ENCODE data around the gene CHL1. TPM values are rescaled to one million over a fixed set of nuclear protein-coding genes. Genes with fewer than 3 reads are reported as not detected.

The CHL1 gene
- total RNA-seq, 4 donors from 2014 or later: 1.6 to 61.1 (median 5.3) TPM

DNA sequence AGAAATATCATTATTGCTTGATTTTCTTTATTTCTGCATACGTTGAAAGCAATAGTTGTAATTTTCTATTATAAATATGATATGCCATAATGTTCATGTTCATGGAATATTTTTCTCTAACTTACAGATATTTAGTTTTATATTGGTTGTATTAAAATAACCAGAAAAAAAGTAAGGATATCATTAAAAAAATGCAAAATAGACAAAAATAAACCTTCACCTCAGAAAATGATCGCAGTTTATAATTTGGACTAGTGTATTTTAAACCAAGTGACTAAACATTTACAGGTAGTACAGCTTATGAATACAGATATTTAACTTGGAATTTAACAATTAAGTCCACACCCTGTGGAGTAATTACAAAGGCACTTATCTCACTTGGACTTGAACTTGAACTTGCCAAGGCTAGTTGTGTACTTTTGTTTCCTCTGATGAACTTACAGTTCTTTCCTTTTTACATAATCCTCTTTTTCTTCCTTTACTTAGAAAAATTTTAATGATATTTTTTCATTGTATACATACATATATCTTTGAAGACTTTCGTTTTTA lies 156.7 kb downstream of the CHL1 start:
- TF ChIP-seq POLR2A (IDR thresholded peaks at IDR 0.05): no peak
- TF ChIP-seq, protein P1, sequence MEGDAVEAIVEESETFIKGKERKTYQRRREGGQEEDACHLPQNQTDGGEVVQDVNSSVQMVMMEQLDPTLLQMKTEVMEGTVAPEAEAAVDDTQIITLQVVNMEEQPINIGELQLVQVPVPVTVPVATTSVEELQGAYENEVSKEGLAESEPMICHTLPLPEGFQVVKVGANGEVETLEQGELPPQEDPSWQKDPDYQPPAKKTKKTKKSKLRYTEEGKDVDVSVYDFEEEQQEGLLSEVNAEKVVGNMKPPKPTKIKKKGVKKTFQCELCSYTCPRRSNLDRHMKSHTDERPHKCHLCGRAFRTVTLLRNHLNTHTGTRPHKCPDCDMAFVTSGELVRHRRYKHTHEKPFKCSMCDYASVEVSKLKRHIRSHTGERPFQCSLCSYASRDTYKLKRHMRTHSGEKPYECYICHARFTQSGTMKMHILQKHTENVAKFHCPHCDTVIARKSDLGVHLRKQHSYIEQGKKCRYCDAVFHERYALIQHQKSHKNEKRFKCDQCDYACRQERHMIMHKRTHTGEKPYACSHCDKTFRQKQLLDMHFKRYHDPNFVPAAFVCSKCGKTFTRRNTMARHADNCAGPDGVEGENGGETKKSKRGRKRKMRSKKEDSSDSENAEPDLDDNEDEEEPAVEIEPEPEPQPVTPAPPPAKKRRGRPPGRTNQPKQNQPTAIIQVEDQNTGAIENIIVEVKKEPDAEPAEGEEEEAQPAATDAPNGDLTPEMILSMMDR (IDR thresholded peaks at IDR 0.05): no peak
- Histone ChIP-seq H3K9me3 (no peaks in the 10 kb centered on the region), H3K36me3 (no peaks in the 10 kb centered on the region), H3K4me1 (no peaks in the 10 kb centered on the region), H3K4me3 (no peak overlapping the region), H3K27me3 (no peaks in the 10 kb centered on the region), H3K27ac (no peak overlapping the region)
- DNase-seq: no peak

DNA sequence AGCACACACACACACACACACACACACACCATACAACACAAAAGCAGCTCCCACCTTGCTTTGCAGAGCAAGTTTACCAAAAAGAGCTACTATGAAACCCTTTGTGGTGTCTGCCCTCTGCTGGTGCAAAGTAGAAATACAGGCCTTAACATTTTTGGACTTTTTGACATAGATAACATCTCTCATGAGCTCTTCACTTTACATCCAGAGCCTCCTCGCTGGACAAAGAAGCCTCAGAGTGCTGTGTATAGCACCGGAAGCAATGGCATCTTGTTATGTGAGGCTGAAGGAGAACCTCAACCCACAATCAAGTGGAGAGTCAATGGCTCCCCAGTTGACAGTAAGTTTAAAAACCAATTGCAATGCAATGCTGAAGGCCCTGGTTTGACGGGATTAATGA lies 157.9 kb downstream of the CHL1 start:
- H3K4me3 ChIP-seq: no peak overlapping the region
- TF ChIP-seq POLR2A (IDR thresholded peaks at IDR 0.05): no peak
- TF ChIP-seq, protein P1 (IDR thresholded peaks at IDR 0.05): peak; percentile 53 to 72 (median 58)
- no peaks in the 10 kb centered on the region for H3K4me1 ChIP-seq
- H3K9me3 ChIP-seq: no peaks in the 10 kb centered on the region
- H3K27me3 ChIP-seq: no peaks in the 10 kb centered on the region
- no peak overlapping the region for H3K27ac ChIP-seq
- H3K36me3 ChIP-seq: no peaks in the 10 kb centered on the region
- peak in 2 of 3 donors; percentile 49 to 63 for DNase-seq

DNA sequence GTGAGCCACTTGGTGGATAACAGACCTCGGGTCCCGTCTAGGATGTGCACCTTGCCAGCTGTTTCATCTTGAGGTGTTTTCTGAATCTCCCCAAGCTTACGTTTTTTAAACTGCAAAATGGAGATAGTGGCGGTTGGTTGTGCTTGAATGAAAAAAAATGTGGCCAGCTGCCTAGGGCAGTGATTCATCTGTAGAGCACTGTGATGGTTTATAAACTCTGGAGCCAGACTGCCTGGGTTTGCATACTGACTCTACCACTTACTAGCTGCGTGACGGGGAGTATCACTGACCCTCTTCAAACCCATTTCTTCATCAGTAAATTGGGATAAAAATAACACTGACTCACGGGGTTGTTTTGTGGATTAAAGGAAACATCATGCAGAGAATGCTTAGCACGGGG lies 159.1 kb downstream of the CHL1 start:
- H3K4me3 ChIP-seq: no peak overlapping the region
- no peaks in the 10 kb centered on the region for H3K36me3 ChIP-seq
- no peaks in the 10 kb centered on the region for H3K27me3 ChIP-seq
- no peaks in the 10 kb centered on the region for H3K9me3 ChIP-seq
- H3K27ac ChIP-seq: peak overlapping the region in 2 of 4 donors; percentile 32 to 45
- TF ChIP-seq, protein P1 (IDR thresholded peaks at IDR 0.05): no peak
- TF ChIP-seq POLR2A (IDR thresholded peaks at IDR 0.05): no peak
- DNase-seq: peak in 1 of 3 donors; percentile 50
- no peaks in the 10 kb centered on the region for H3K4me1 ChIP-seq

DNA sequence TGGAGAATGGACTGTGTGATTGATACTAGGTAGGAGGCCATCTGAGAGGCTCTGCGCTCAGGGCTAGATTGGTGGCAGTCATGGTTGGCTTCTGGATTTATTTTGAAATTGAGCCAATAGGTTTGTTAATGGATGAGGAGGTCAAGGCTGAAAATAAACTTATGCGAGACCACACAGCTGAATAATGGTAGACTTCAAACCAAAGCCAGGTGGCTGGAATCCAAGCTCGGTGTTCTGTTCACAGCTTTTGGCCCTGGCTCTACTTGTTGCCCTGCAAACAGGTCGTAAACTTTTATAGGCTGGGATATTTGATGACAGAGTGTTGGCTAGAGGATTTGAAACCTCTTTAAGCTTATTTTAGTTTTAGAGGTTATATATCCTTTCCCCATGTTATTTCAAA lies 160.4 kb downstream of the CHL1 start:
- Histone ChIP-seq H3K4me3 (no peak overlapping the region), H3K4me1 (no peaks in the 10 kb centered on the region), H3K27me3 (no peaks in the 10 kb centered on the region), H3K9me3 (no peaks in the 10 kb centered on the region), H3K36me3 (no peaks in the 10 kb centered on the region), H3K27ac (peak overlapping the region in 2 of 4 donors; percentile 32 to 35)
- TF ChIP-seq, protein P1 (IDR thresholded peaks at IDR 0.05): no peak
- TF ChIP-seq POLR2A (IDR thresholded peaks at IDR 0.05): no peak
- DNase-seq: no peak

DNA sequence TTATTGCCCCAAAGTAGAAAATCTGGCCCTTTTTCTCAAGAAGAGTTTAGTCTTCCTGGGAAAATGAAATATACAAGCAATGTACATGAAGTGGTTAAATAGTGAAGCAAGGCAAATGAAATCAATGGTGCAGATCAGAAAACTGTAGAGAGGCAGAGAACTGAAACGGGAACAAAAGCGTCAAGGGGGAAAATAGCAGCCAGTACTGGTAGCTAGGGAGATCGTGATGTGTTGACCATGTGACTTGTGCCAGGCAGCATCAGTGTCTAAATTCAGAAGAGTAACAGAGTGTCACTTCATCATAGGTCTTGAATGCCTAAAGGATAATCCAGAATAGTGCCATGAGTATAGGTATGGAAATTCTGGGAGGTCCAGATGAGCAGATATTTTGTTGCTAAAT lies 163.1 kb downstream of the CHL1 start:
- Histone ChIP-seq H3K4me3 (no peak overlapping the region), H3K36me3 (no peaks in the 10 kb centered on the region), H3K27ac (no peak overlapping the region), H3K4me1 (no peaks in the 10 kb centered on the region), H3K27me3 (no peaks in the 10 kb centered on the region), H3K9me3 (no peaks in the 10 kb centered on the region)
- peak in 1 of 3 donors; percentile 31 for DNase-seq
- TF ChIP-seq POLR2A (IDR thresholded peaks at IDR 0.05): no peak
- TF ChIP-seq, protein P1 (IDR thresholded peaks at IDR 0.05): no peak

Data from Peyer's patch (tissue), 4 donors.